ENCODE data around the gene PAM.

- TF ChIP-seq CTCF (conservative IDR thresholded peaks at IDR 0.05; ENCODE audit: low read depth, low read length) (no peak), EZH2 (IDR thresholded peaks at IDR 0.05; ENCODE audit: borderline replicate concordance, low read depth, low read length, poor library complexity, severe bottlenecking) (no peak)
These were observed 167.1 kb downstream of the PAM start for GRCh38 chr5:102922111-102922720.

Data from A673 (cell line).